Measurements from ENCODE around the gene HOOK2. TPM values are rescaled to one million over a fixed set of nuclear protein-coding genes. Genes with fewer than 3 reads are reported as not detected.
"Not testable (repeated sequence)": the region's sequence is repeated elsewhere in the genome, so short reads cannot be mapped to it uniquely, and the experiment has no call there.

Gene HOOK2
- total RNA-seq, 3 donors from 2014 or later = 5.9 to 8.4 (median 6.0) TPM

GRCh38 chr19:12797607-12798006 lies 22.3 kb upstream of the HOOK2 start:
- not testable (repeated sequence) for H3K9me3 Mint-ChIP-seq; DNase-seq; ATAC-seq; H3K27me3 Mint-ChIP-seq (ENCODE audit: low read depth); H3K4me3 Mint-ChIP-seq; H3K36me3 Mint-ChIP-seq (ENCODE audit: insufficient read depth)
- peaks cover 43% of the 10 kb centered on the region for H3K4me1 Mint-ChIP-seq (ENCODE audit: low read depth)

- Mint-ChIP-seq H3K9me3 (no peaks in the 10 kb centered on the region), H3K4me1 (ENCODE audit: low read depth) (peaks cover 39% of the 10 kb centered on the region), H3K36me3 (ENCODE audit: insufficient read depth) (peaks cover 2% of the 10 kb centered on the region), H3K27me3 (ENCODE audit: low read depth) (no peaks in the 10 kb centered on the region), H3K4me3 (no peak overlapping the region)
- ATAC-seq (no peak), DNase-seq (no peak)
Observed at GRCh38 chr19:12797141-12797587, 21.8 kb upstream of the HOOK2 start.

DNA sequence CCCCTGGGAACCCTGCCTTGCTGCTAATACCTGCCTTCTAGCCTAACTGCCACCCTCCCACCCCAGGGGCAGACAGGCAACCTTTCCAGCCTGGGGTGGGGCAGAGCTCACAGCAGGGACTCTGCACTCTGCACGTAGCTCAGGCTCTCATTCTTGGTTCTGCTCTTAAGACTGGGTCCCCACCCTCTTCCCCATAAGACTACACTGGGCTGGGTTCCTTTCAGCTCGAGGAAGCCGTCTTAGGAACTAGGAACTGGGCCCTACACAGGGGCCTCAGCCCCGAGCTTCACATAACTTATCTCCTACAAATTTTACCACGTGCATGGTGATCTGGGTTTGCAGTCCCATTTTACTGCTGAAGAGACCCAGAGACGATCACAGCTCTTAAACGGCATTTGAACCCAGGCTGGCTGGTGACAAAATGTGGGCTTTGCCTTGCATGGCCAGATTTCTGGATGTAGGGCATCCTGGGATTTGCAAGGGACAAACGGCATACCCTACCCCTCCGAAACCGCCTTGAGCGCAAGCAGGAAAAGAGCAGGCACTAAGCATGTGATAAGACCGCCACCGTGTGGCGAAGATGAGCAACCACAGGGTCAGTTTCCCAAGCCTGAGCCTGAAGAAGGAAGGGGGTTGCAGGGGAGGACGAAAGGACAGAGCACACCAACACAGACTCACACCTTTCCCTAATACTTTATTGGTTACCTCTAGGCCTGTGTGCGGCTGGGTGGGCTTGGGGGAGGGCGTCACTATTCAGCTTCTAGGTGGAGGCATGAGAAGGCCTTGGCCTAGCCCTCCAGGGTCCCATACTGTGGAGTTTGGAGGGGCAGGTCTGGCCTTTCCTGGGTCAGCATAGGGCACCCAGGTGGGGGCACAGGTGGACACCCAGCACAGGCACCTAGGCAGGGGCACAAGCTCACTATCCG lies 21.1 kb upstream of the HOOK2 start:
- H3K4me1 Mint-ChIP-seq (ENCODE audit: low read depth) = peaks cover 37% of the 10 kb centered on the region
- peak overlapping the region; percentile 78 for H3K4me3 Mint-ChIP-seq
- peaks cover 5% of the 10 kb centered on the region for H3K36me3 Mint-ChIP-seq (ENCODE audit: insufficient read depth)
- peak in 1 of 2 donors; percentile 9 for ATAC-seq
- H3K27me3 Mint-ChIP-seq (ENCODE audit: low read depth) = no peaks in the 10 kb centered on the region
- no peaks in the 10 kb centered on the region for H3K9me3 Mint-ChIP-seq
- DNase-seq = peak; percentile 72

GRCh38 chr19:12794971-12795381 lies 19.6 kb upstream of the HOOK2 start:
- ATAC-seq (no peak), DNase-seq (no peak)
- H3K36me3 Mint-ChIP-seq (ENCODE audit: insufficient read depth) = peaks cover 5% of the 10 kb centered on the region
- no peaks in the 10 kb centered on the region for H3K9me3 Mint-ChIP-seq
- peak overlapping the region; percentile 78 for H3K4me3 Mint-ChIP-seq
- H3K4me1 Mint-ChIP-seq (ENCODE audit: low read depth) = peaks cover 33% of the 10 kb centered on the region
- no peaks in the 10 kb centered on the region for H3K27me3 Mint-ChIP-seq (ENCODE audit: low read depth)

- Mint-ChIP-seq H3K36me3 (ENCODE audit: insufficient read depth) (peaks cover 5% of the 10 kb centered on the region), H3K4me3 (peak overlapping the region; percentile 78), H3K4me1 (ENCODE audit: low read depth) (peaks cover 33% of the 10 kb centered on the region), H3K27me3 (ENCODE audit: low read depth) (no peaks in the 10 kb centered on the region), H3K9me3 (no peaks in the 10 kb centered on the region)
- ATAC-seq (peak in 1 of 2 donors; percentile 0), DNase-seq (no peak)
Observed at GRCh38 chr19:12794196-12794941, 19.0 kb upstream of the HOOK2 start.

- Mint-ChIP-seq H3K27me3 (ENCODE audit: low read depth) (no peaks in the 10 kb centered on the region), H3K4me3 (peak overlapping the region; percentile 97), H3K36me3 (ENCODE audit: insufficient read depth) (peaks cover 5% of the 10 kb centered on the region), H3K4me1 (ENCODE audit: low read depth) (peaks cover 41% of the 10 kb centered on the region), H3K9me3 (no peaks in the 10 kb centered on the region)
- ATAC-seq = peak; percentile 33 to 37
- peak; percentile 94 for DNase-seq
Observed at GRCh38 chr19:12793290-12794195, 18.2 kb upstream of the HOOK2 start.

- no peak for DNase-seq
- no peaks in the 10 kb centered on the region for H3K9me3 Mint-ChIP-seq
- peaks cover 47% of the 10 kb centered on the region for H3K4me1 Mint-ChIP-seq (ENCODE audit: low read depth)
- H3K27me3 Mint-ChIP-seq (ENCODE audit: low read depth) = no peaks in the 10 kb centered on the region
- peaks cover 5% of the 10 kb centered on the region for H3K36me3 Mint-ChIP-seq (ENCODE audit: insufficient read depth)
- no peak for ATAC-seq
- H3K4me3 Mint-ChIP-seq = peak overlapping the region; percentile 97
Observed at GRCh38 chr19:12792853-12793289, 17.5 kb upstream of the HOOK2 start.

DNA sequence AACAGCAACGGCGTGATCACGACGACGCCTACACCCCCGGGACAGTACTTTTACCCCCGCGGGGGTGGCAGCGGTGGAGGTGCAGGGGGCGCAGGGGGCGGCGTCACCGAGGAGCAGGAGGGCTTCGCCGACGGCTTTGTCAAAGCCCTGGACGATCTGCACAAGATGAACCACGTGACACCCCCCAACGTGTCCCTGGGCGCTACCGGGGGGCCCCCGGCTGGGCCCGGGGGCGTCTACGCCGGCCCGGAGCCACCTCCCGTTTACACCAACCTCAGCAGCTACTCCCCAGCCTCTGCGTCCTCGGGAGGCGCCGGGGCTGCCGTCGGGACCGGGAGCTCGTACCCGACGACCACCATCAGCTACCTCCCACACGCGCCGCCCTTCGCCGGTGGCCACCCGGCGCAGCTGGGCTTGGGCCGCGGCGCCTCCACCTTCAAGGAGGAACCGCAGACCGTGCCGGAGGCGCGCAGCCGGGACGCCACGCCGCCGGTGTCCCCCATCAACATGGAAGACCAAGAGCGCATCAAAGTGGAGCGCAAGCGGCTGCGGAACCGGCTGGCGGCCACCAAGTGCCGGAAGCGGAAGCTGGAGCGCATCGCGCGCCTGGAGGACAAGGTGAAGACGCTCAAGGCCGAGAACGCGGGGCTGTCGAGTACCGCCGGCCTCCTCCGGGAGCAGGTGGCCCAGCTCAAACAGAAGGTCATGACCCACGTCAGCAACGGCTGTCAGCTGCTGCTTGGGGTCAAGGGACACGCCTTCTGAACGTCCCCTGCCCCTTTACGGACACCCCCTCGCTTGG lies 16.9 kb upstream of the HOOK2 start:
- Mint-ChIP-seq H3K4me3 (peak overlapping the region; percentile 97), H3K9me3 (no peaks in the 10 kb centered on the region), H3K27me3 (ENCODE audit: low read depth) (no peaks in the 10 kb centered on the region), H3K4me1 (ENCODE audit: low read depth) (peaks cover 47% of the 10 kb centered on the region), H3K36me3 (ENCODE audit: insufficient read depth) (peaks cover 5% of the 10 kb centered on the region)
- DNase-seq = peak; percentile 68
- no peak for ATAC-seq

GRCh38 chr19:12791345-12792050 lies 16.1 kb upstream of the HOOK2 start, which contains the start of gene JUNB:
Gene JUNB (plus strand): TSS chr19:12791486. CDS start chr19:12791772, 286 bp downstream.
- Mint-ChIP-seq H3K4me3 (peak within 1 kb of the TSS; percentile 97), H3K27me3 (ENCODE audit: low read depth) (no peaks in the 10 kb centered on the region), H3K9me3 (no peaks in the 10 kb centered on the region)

DNA sequence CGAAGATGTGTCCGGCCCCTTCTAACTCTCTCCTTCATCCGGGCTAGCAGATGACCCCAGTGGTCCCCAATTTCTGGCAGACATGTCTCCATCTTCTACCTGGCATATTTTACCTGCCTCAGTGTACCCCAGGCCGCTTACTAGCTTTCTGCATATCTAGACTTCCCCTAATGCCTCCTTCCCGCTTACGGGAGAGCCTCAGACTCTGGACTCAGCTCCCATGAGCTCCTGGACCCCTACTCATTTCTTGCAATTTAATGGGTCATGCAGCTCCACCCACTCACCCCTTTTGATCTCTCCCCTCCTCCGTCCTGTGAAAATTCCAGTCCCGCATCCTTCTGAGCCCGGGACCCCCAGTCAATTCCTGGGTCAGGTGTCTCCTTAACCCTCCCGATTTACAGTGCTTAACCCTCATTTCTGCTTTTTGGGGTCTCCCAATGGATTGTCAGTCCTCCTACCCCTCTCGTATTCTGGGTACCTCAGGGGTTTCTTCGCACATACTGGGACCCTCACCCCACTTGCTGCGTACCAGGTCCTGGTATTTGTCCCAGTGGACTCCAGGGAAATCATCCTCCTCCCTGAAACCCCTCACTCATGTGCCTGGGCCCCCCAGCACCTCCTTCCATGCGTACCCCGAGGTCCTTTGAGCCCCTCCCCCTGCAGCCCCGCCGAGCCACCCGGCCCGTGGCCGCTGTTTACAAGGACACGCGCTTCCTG lies 15.4 kb upstream of the HOOK2 start:
- H3K9me3 Mint-ChIP-seq = no peaks in the 10 kb centered on the region
- ATAC-seq (no peak), DNase-seq (no peak)
- peaks cover 5% of the 10 kb centered on the region for H3K36me3 Mint-ChIP-seq (ENCODE audit: insufficient read depth)
- peaks cover 43% of the 10 kb centered on the region for H3K4me1 Mint-ChIP-seq (ENCODE audit: low read depth)
- no peaks in the 10 kb centered on the region for H3K27me3 Mint-ChIP-seq (ENCODE audit: low read depth)
- peak overlapping the region; percentile 97 for H3K4me3 Mint-ChIP-seq

More at GRCh38 chr19:12791345-12792050, 16.1 kb upstream of the HOOK2 start, which contains the start of gene JUNB:
- ATAC-seq (peak; percentile 49 to 54), DNase-seq (peak; percentile 98)
- Mint-ChIP-seq H3K4me1 (ENCODE audit: low read depth) (peaks cover 48% of the 10 kb centered on the region), H3K36me3 (ENCODE audit: insufficient read depth) (peaks cover 5% of the 10 kb centered on the region)

DNA sequence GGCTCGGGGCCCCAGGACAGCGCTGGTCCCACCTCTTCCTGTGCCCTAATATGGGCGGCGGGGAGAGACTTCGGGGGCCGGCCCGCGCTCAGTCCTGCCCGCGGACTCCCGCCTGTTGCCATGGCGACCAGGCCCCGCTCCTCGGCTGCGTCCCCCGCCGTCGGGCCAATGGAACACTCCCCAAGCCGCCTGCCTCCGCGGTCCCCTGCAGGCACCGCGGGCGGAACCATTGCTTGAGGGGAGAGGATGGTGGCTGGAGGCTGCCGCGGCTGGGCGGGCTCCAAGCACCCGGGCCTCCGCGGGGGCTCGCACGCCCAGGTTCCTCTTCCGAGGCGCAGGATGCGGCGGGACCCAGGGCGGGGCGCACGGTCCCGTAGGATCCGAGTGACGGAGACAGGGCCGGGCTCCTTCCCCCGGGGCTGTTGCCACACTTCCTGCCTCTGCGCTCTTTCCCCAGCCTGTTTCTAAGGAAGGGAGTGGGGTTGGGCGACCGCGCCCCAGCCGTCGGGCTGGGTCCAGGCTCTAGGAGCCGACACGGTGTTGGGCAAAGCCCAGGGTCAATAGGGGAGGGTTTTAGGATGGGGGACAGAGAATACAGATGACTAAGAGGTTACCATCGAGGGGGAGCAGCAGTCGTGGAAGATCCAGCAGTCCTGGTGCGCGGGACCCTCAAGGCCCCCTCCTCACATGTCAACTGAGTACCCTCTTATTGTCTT lies 14.7 kb upstream of the HOOK2 start:
- Mint-ChIP-seq H3K9me3 (no peaks in the 10 kb centered on the region), H3K4me3 (peak overlapping the region; percentile 97), H3K36me3 (ENCODE audit: insufficient read depth) (peaks cover 5% of the 10 kb centered on the region), H3K27me3 (ENCODE audit: low read depth) (no peaks in the 10 kb centered on the region), H3K4me1 (ENCODE audit: low read depth) (peaks cover 38% of the 10 kb centered on the region)
- DNase-seq = peak; percentile 78
- ATAC-seq = peak; percentile 35 to 39
